Gastrocnemius medialis (tissue), 4 donors: ENCODE results near the gene AFAP1. TPM values are rescaled to one million over a fixed set of nuclear protein-coding genes. Genes with fewer than 3 reads are reported as not detected.

Source experiments
- ATAC-seq, 2 donors: fragments of 150-250 bp; one replicate each; pipeline ENCODE4 v1.9.1; 2016
- DNase-seq, 2 donors: peaks; one replicate each; pipeline ENCODE4 v3.0.0-alpha.2; 2019
- H3K27ac ChIP-seq, 4 donors: fragments of 200-600 bp; sonication (generic); 1 replicate in 1 of 4; 2 replicates in 3 of 4; pipeline ENCODE4 v1.5.1; 2016 to 2018; ENCODE audit warnings: mild to moderate bottlenecking in 2 of 4, moderate library complexity in 1 of 4
- H3K27me3 ChIP-seq, 3 donors: fragments of 200-600 bp; sonication (generic) in 2 of 3; 1 replicate in 1 of 3; 2 replicates in 2 of 3; pipeline versions ENCODE4 v1.5.1 to v1.6.0; 2016 to 2019; ENCODE audit warnings: mild to moderate bottlenecking in 1 of 3, moderate library complexity in 1 of 3
- H3K36me3 ChIP-seq, 2 donors: fragments of 200-600 bp; sonication (generic) in 1 of 2; one replicate each; pipeline ENCODE4 v1.5.1; 2017 to 2018
- H3K4me1 ChIP-seq, 2 donors: fragments of 200-600 bp; sonication (generic) in 1 of 2; one replicate each; pipeline ENCODE4 v1.5.1; 2016 to 2017; ENCODE audit warnings: mild to moderate bottlenecking in 2 of 2
- H3K4me3 ChIP-seq, 4 donors: fragments of 200-600 bp; sonication (generic) in 3 of 4; 1 replicate in 1 of 4; 2 replicates in 3 of 4; pipeline ENCODE4 v1.5.1; 2016 to 2019; ENCODE audit warnings: mild to moderate bottlenecking in 2 of 4
- H3K9me3 ChIP-seq, 3 donors: fragments of 200-600 bp; sonication (generic) in 2 of 3; 1 replicate in 1 of 3; 2 replicates in 2 of 3; pipeline ENCODE4 v1.5.1; 2016 to 2019
- POLR2A ChIP-seq, 2 donors: fragments of 450-650 bp; IDR thresholded peaks; one replicate each; pipeline ENCODE4 v1.6.1; 2017; ENCODE audit warnings: antibody characterized with exemption in 2 of 2, mild to moderate bottlenecking in 2 of 2, moderate library complexity in 2 of 2
- in situ Hi-C, 4 donors: fragments of 200-750 bp; cut with MboI; loops; one replicate each; pipeline versions ENCODE4 v1.15.0 to v1.8.0; 2017; ENCODE audit warnings: low sequenced_read_pairs in 4 of 4
- intact Hi-C: fragments of 100-400 bp; cut with DNase I; formaldehyde crosslinking; loops from one replicate; pipeline ENCODE4 v1.15.1; 2023; ENCODE audit warnings: low total_unique reads
- total RNA-seq, 4 donors: library from RNA; depleted of rRNA; stranded (reverse); fragments of >200 nt; gene quantifications; one replicate each; pipeline versions ENCODE4 v1.1.0 to v1.2.3, GENCODE V29; 2016
- TF ChIP-seq, protein P1 (sequence below), 5 experiments: fragments of 450-650 bp in 3 of 5; fragments of 200-600 bp in 2 of 5; sonication (generic) in 2 of 5; IDR thresholded peaks in 4 of 5; conservative IDR thresholded peaks in 1 of 5; 1 replicate in 4 of 5; 2 replicates in 1 of 5; pipeline ENCODE4 v1.5.1; 2016 to 2019; ENCODE audit warnings: antibody characterized with exemption in 5 of 5, mild to moderate bottlenecking in 3 of 5, moderate library complexity in 3 of 5

Gene AFAP1
- total RNA-seq, 4 donors from 2014 or later = 1.5 to 8.6 (median 3.5) TPM

GRCh38 chr4:7887436-7887835 is 52.2 kb downstream of the AFAP1 start:
- Histone ChIP-seq H3K36me3 (no peaks in the 10 kb centered on the region), H3K27ac (no peak overlapping the region), H3K9me3 (no peaks in the 10 kb centered on the region), H3K4me1 (peaks cover 0 to 8% of the 10 kb centered on the region in 2 donors), H3K27me3 (no peaks in the 10 kb centered on the region), H3K4me3 (no peak overlapping the region)
- intact Hi-C loops (no loop called here), in situ Hi-C loops (no loop called here)
- TF ChIP-seq POLR2A (IDR thresholded peaks at IDR 0.05) = no peak
- TF ChIP-seq, protein P1, sequence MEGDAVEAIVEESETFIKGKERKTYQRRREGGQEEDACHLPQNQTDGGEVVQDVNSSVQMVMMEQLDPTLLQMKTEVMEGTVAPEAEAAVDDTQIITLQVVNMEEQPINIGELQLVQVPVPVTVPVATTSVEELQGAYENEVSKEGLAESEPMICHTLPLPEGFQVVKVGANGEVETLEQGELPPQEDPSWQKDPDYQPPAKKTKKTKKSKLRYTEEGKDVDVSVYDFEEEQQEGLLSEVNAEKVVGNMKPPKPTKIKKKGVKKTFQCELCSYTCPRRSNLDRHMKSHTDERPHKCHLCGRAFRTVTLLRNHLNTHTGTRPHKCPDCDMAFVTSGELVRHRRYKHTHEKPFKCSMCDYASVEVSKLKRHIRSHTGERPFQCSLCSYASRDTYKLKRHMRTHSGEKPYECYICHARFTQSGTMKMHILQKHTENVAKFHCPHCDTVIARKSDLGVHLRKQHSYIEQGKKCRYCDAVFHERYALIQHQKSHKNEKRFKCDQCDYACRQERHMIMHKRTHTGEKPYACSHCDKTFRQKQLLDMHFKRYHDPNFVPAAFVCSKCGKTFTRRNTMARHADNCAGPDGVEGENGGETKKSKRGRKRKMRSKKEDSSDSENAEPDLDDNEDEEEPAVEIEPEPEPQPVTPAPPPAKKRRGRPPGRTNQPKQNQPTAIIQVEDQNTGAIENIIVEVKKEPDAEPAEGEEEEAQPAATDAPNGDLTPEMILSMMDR (IDR thresholded peaks at IDR 0.05 in 4 of 5, conservative IDR thresholded peaks at IDR 0.05 in 1 of 5) = no peak
- ATAC-seq = no peak
- DNase-seq = no peak

GRCh38 chr4:7886007-7886973 is 53.4 kb downstream of the AFAP1 start:
- Histone ChIP-seq H3K27me3 (no peaks in the 10 kb centered on the region), H3K9me3 (no peaks in the 10 kb centered on the region), H3K36me3 (no peaks in the 10 kb centered on the region), H3K27ac (no peak overlapping the region), H3K4me3 (no peak overlapping the region), H3K4me1 (peaks cover 0 to 8% of the 10 kb centered on the region in 2 donors)
- in situ Hi-C loops = no loop called here
- intact Hi-C loops = no loop called here
- no peak for TF ChIP-seq POLR2A (IDR thresholded peaks at IDR 0.05)
- TF ChIP-seq, protein P1 (IDR thresholded peaks at IDR 0.05 in 4 of 5, conservative IDR thresholded peaks at IDR 0.05 in 1 of 5) = no peak
- DNase-seq (no peak), ATAC-seq (no peak)

DNA sequence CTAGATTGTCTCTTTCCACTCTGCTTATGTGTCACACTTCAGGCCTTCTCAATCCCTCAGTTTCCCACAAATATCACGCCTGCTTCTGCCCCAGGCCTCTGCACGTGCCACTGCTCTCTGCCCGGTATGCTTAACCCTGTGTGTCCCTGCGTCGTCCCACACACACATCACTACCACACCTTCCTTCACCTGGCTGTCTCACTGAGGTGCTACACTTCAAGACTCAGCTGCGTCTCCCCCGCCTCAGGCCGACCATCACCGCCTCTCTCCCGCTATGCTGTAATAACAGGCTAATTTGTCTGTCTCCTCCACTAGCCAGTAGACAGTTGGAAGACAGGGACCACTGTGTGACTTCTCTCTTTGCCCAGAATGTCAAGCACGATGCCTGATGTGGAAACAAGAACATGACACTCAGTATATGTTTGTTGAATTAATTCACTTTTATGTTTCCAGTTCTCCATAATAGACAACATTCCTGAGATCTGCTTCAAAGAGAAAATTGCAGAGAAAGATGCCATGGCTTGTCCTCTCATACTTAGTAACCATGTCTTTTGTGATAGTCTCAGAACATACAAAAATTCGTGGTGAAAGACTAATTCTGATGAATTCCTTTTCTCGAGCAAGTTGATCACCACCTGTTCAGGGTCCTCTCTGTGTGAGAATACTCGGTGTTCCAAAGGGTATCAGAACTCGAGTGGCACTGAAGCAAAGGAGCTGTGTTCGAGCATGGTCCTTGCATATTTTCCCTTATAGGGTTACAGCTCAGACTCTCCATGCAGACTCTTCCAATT is 54.2 kb downstream of the AFAP1 start:
- TF ChIP-seq POLR2A (IDR thresholded peaks at IDR 0.05) = no peak
- TF ChIP-seq, protein P1 (IDR thresholded peaks at IDR 0.05 in 4 of 5, conservative IDR thresholded peaks at IDR 0.05 in 1 of 5) = no peak
- in situ Hi-C loops = no loop called here
- Histone ChIP-seq H3K27me3 (no peaks in the 10 kb centered on the region), H3K4me3 (no peak overlapping the region), H3K4me1 (peaks cover 0 to 6% of the 10 kb centered on the region in 2 donors), H3K9me3 (no peaks in the 10 kb centered on the region), H3K36me3 (no peaks in the 10 kb centered on the region), H3K27ac (no peak overlapping the region)
- no peak for DNase-seq
- no peak for ATAC-seq
- intact Hi-C loops = no loop called here

- Histone ChIP-seq H3K36me3 (no peaks in the 10 kb centered on the region), H3K27ac (no peak overlapping the region), H3K27me3 (no peaks in the 10 kb centered on the region), H3K4me1 (peaks cover 0 to 5% of the 10 kb centered on the region in 2 donors), H3K9me3 (no peaks in the 10 kb centered on the region), H3K4me3 (no peak overlapping the region)
- ATAC-seq (no peak), DNase-seq (no peak)
- in situ Hi-C loops = no loop called here
- TF ChIP-seq POLR2A (IDR thresholded peaks at IDR 0.05) = no peak
- TF ChIP-seq, protein P1 (IDR thresholded peaks at IDR 0.05 in 4 of 5, conservative IDR thresholded peaks at IDR 0.05 in 1 of 5) = no peak
- intact Hi-C loops = no loop called here
These were observed 59.0 kb downstream of the AFAP1 start for GRCh38 chr4:7880683-7881082.
